NB4 (cell line): Measurements from ENCODE around the gene CEP85.

Source experiments
- CTCF ChIP-seq: IDR thresholded peaks from one replicate; pipeline ENCODE4 v1.5.1; 2012; ENCODE audit warnings: low read depth, low read length
- POLR2A ChIP-seq: IDR thresholded peaks from 2 replicates; pipeline ENCODE4 v1.6.1; 2011; ENCODE audit warnings: mild to moderate bottlenecking; ENCODE audit not compliant: insufficient read length; ENCODE audit errors: extremely low read depth

GRCh38 chr1:26315874-26316850 lies 82.2 kb downstream of the CEP85 start:
- no peak for TF ChIP-seq POLR2A
- no peak for TF ChIP-seq CTCF
